Measurements from ENCODE around the gene NTM. TPM values are rescaled to one million over a fixed set of nuclear protein-coding genes. Genes with fewer than 3 reads are reported as not detected.

NTM gene
- total and polyA plus RNA-seq, 2 of the 8 experiments (the other 6 are each of a cell fraction or from before 2014, with no cell fraction given), result 13.4 to 20.0 TPM

DNA sequence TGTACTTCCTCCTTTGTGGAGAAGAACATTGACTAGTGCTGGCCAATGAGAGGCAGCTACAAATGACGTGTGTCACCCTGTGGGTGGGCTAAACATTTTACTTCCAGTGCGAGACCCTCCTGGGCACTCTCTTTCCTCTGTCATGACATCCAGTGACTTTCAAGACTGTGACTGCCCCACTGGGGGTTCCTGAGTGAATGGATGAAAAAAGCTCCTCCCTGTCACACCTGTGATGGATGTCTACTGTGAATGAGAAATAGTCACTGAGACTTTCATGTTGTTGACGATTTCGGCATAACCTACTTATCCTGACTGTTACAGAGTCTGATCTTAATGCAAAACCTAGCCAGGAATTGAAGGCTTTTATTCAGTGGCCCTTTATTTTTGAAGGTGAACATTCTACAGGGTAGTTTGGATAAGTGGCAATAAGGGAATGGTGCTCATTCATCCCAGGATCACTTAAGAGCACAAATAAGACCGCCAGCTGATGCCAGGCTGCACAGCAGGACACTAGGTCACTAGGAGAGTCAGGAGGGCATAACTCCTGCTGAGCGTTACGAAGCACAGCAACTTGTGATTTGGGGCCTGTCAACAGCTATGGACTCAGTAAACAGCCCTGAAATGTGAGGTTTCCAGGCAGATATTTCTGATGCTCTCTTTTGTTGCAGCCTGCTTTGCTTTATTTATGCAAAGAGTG, 636.6 kb downstream of the NTM start:
- Histone ChIP-seq H2AK5ac (ENCODE audit: low read depth, low read length) (no peak overlapping the region), H3K4me2 (ENCODE audit: insufficient read depth in 1 of 2, low read depth in 2 of 2, low read length in 2 of 2) (no peak overlapping the region), H3K27ac (ENCODE audit: low read depth, low read length) (no peak overlapping the region), H2BK20ac (ENCODE audit: low read length) (no peak overlapping the region), H4K5ac (ENCODE audit: insufficient read length, low read depth, low read length) (no peak overlapping the region), H3K18ac (ENCODE audit: extremely low read depth, low read length) (no peak overlapping the region), H3K36me3 (ENCODE audit: control insufficient read depth in 2 of 4, insufficient read depth in 4 of 4, low read length in 3 of 4) (no peaks in the 10 kb centered on the region), H3K79me2 (ENCODE audit: control insufficient read depth in 1 of 2, insufficient read depth in 2 of 2, low read length in 2 of 2) (no peaks in the 10 kb centered on the region), H3K27me3 (replicated peaks in 1 of 4; ENCODE audit: control insufficient read depth in 3 of 4, extremely low read depth in 1 of 4, insufficient read depth in 3 of 4, low read length in 3 of 4) (no peaks in the 10 kb centered on the region; a peak in 1 of 7 replicates), H2BK120ac (replicated peaks; ENCODE audit: low read depth, low read length) (no peak overlapping the region), H2BK12ac (ENCODE audit: low read depth, low read length) (no peak overlapping the region), H3K56ac (replicated peaks; ENCODE audit: insufficient read length, low read depth, low read length) (no peak overlapping the region), H3K4ac (replicated peaks; ENCODE audit: insufficient read length, low read depth, low read length) (no peak overlapping the region), H3K4me3 (ENCODE audit: extremely low read depth in 1 of 4, insufficient read depth in 2 of 4, low read depth in 3 of 4, low read length in 4 of 4) (no peak overlapping the region), H3K9ac (replicated peaks in 1 of 4; ENCODE audit: extremely low read depth in 1 of 4, low read depth in 3 of 4, low read length in 3 of 4) (no peak overlapping the region), H3K4me1 (replicated peaks in 1 of 4; ENCODE audit: control insufficient read depth in 3 of 4, insufficient read depth in 4 of 4, low read length in 3 of 4) (peaks cover 2 to 14% (median 8%) of the 10 kb centered on the region in 4 experiments; a peak in 5 of 7 replicates), H3K23ac (ENCODE audit: insufficient read length) (no peak overlapping the region), H4K91ac (replicated peaks; ENCODE audit: insufficient read length, low read length) (no peak overlapping the region), H3K79me1 (ENCODE audit: low read depth, low read length) (no peaks in the 10 kb centered on the region), H3K9me3 (ENCODE audit: insufficient read depth in 2 of 2, low read depth in 1 of 2, low read length in 1 of 2) (no peaks in the 10 kb centered on the region), H3K14ac (ENCODE audit: insufficient read length) (no peak overlapping the region), H2BK5ac (ENCODE audit: low read depth, low read length) (no peak overlapping the region), H2AFZ (ENCODE audit: low read length) (no peak overlapping the region), H4K8ac (ENCODE audit: extremely low read depth, insufficient read depth, low read length) (no peak overlapping the region), H4K20me1 (replicated peaks in 1 of 2; ENCODE audit: control insufficient read depth in 1 of 2, insufficient read depth in 2 of 2, low read length in 2 of 2) (no peaks in the 10 kb centered on the region), H3K23me2 (ENCODE audit: low read depth, low read length) (no peaks in the 10 kb centered on the region), H2BK15ac (ENCODE audit: low read length) (no peak overlapping the region)
- DNase-seq (ENCODE audit: low read depth in 1 of 2, low spot score in 2 of 2), result no peak
- no peak for FAIRE-seq
- 85% methylated on average over 7 of the region's 7 CpGs; no CpG with 5 or more reads in 1 of the 2 experiments for WGBS, 2 experiments (ENCODE audit: extremely low coverage in 1 of 2, insufficient coverage in 1 of 2, insufficient read length in 1 of 2, insufficient replicate concordance in 2 of 2, low coverage in 1 of 2, low lambda C conversion rate in 2 of 2, missing lambda C conversion rate in 1 of 2)
- ChIA-PET POLR2A (ENCODE audit: partially characterized antibody) (interaction anchor here (0.7 kb wide), 1 partner anchor 18 kb away, joined by 3 read pairs; no protein-coding TSS in a partner anchor), CTCF (ENCODE audit: partially characterized antibody) (interaction anchor here (0.9 to 1.0 kb wide), 2 partner anchors 16 to 139 kb away, joined by 3 to 4 read pairs; no protein-coding TSS in a partner anchor)
- TF ChIP-seq, protein P1, sequence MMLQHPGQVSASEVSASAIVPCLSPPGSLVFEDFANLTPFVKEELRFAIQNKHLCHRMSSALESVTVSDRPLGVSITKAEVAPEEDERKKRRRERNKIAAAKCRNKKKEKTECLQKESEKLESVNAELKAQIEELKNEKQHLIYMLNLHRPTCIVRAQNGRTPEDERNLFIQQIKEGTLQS (IDR thresholded peaks at IDR 0.05; ENCODE audit: insufficient read depth, low read depth, low read length), result no peak
- no peak for TF ChIP-seq RNF2 (IDR thresholded peaks at IDR 0.05; ENCODE audit: borderline replicate concordance, low read depth, low read length, missing control alignments, poor library complexity, severe bottlenecking)
- TF ChIP-seq EGR1 (IDR thresholded peaks at IDR 0.05; ENCODE audit: borderline replicate concordance, low read depth, low read length), result no peak
- TF ChIP-seq, protein P2, sequence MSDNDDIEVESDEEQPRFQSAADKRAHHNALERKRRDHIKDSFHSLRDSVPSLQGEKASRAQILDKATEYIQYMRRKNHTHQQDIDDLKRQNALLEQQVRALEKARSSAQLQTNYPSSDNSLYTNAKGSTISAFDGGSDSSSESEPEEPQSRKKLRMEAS (IDR thresholded peaks at IDR 0.05), result no peak
- TF ChIP-seq CBX5 (IDR thresholded peaks at IDR 0.05; ENCODE audit: low read depth, low read length), result no peak
- no peak for TF ChIP-seq CHD1 (IDR thresholded peaks at IDR 0.05; ENCODE audit: low read depth, low read length)
- TF ChIP-seq JUND (IDR thresholded peaks at IDR 0.05; ENCODE audit: low read length), result no peak
- TF ChIP-seq, protein P3, sequence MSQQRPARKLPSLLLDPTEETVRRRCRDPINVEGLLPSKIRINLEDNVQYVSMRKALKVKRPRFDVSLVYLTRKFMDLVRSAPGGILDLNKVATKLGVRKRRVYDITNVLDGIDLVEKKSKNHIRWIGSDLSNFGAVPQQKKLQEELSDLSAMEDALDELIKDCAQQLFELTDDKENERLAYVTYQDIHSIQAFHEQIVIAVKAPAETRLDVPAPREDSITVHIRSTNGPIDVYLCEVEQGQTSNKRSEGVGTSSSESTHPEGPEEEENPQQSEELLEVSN (IDR thresholded peaks at IDR 0.05), result no peak
- no peak for TF ChIP-seq BCL11A (IDR thresholded peaks at IDR 0.05; ENCODE audit: low read depth in 2 of 2, low read length in 2 of 2)
- TF ChIP-seq CEBPB (IDR thresholded peaks at IDR 0.05; ENCODE audit: low read depth, low read length), result no peak
- TF ChIP-seq SIX5 (IDR thresholded peaks at IDR 0.05; ENCODE audit: low read depth, low read length), result no peak
- no peak for TF ChIP-seq POU5F1 (IDR thresholded peaks at IDR 0.05; ENCODE audit: low read depth, low read length)
